ENCODE measurements around the gene FCRL2.

Gene FCRL2

DNA sequence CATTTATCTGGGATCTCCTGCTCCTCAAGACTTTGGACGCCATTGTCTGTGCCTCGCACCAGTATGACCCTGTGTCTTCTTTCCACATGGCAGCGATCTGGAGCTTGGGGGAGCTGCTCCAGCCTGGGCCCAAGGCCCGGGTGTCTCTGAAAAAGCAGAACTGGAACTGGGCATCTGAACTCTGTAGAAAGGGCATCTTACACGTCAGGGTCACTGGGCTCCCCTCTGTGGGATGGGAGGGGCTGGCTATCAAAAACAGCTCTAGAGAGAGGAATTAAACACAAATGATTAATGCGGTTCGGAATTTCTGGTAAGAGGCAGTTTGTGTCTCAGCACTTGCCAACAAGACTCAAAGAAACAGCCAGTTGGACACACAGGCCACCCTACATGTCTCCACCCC, 26.9 kb upstream of the FCRL2 start:
- H3K9me3 ChIP-seq (ENCODE audit: insufficient read depth, low read depth, low read length): no peaks in the 10 kb centered on the region
- H3F3A ChIP-seq (ENCODE audit: low read depth): no peaks in the 10 kb centered on the region
- H3K4me2 ChIP-seq (ENCODE audit: low read depth, low read length, poor library complexity, severe bottlenecking): no peak overlapping the region
- no peaks in the 10 kb centered on the region for H3K4me1 ChIP-seq (ENCODE audit: insufficient read depth, low read length, poor library complexity, severe bottlenecking)
- no peak overlapping the region for H3K4me3 ChIP-seq (ENCODE audit: low read length, poor library complexity, severe bottlenecking)
- H2AFZ ChIP-seq (ENCODE audit: low read length): no peak overlapping the region
- no peaks in the 10 kb centered on the region for H3K79me2 ChIP-seq (ENCODE audit: insufficient read depth, low read length)
- no peaks in the 10 kb centered on the region for H3K27me3 ChIP-seq (ENCODE audit: insufficient read depth, low read length, poor library complexity, severe bottlenecking)
- TF ChIP-seq EZH2phosphoT487 (IDR thresholded peaks at IDR 0.05; ENCODE audit: borderline replicate concordance): no peak
- TF ChIP-seq, protein P1, sequence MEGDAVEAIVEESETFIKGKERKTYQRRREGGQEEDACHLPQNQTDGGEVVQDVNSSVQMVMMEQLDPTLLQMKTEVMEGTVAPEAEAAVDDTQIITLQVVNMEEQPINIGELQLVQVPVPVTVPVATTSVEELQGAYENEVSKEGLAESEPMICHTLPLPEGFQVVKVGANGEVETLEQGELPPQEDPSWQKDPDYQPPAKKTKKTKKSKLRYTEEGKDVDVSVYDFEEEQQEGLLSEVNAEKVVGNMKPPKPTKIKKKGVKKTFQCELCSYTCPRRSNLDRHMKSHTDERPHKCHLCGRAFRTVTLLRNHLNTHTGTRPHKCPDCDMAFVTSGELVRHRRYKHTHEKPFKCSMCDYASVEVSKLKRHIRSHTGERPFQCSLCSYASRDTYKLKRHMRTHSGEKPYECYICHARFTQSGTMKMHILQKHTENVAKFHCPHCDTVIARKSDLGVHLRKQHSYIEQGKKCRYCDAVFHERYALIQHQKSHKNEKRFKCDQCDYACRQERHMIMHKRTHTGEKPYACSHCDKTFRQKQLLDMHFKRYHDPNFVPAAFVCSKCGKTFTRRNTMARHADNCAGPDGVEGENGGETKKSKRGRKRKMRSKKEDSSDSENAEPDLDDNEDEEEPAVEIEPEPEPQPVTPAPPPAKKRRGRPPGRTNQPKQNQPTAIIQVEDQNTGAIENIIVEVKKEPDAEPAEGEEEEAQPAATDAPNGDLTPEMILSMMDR (conservative IDR thresholded peaks at IDR 0.05; ENCODE audit: low read length): no peak
- H3K36me3 ChIP-seq (ENCODE audit: insufficient read depth, low read length): no peaks in the 10 kb centered on the region
- no peak overlapping the region for H3K9ac ChIP-seq (ENCODE audit: low read depth, low read length, poor library complexity, severe bottlenecking)
- H4K20me1 ChIP-seq (ENCODE audit: insufficient read depth, low read length, poor library complexity, severe bottlenecking): no peaks in the 10 kb centered on the region
- no peaks in the 10 kb centered on the region for H3K9me2 ChIP-seq (replicated peaks; ENCODE audit: low read depth, low read length)

DNA sequence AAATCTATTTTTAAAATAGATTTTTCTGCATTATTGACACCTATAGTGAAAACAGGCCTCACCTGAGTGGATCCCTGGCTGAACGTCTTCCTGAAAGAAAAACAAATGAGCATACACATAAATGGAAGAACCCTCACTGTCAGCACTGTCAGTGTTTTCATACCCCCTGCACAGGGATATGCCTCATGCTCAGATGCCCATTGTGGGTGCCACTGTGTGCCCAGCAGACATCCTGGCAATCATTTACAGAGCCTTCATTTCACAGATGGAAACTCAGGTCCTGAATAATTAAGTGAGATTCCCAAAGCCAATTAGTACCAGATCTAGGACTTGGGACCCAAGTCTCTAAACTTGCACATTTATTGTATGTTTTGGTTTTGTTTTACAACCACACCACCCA, 23.1 kb upstream of the FCRL2 start:
- no peaks in the 10 kb centered on the region for H3K36me3 ChIP-seq (ENCODE audit: insufficient read depth, low read length)
- no peaks in the 10 kb centered on the region for H3K79me2 ChIP-seq (ENCODE audit: insufficient read depth, low read length)

DNA sequence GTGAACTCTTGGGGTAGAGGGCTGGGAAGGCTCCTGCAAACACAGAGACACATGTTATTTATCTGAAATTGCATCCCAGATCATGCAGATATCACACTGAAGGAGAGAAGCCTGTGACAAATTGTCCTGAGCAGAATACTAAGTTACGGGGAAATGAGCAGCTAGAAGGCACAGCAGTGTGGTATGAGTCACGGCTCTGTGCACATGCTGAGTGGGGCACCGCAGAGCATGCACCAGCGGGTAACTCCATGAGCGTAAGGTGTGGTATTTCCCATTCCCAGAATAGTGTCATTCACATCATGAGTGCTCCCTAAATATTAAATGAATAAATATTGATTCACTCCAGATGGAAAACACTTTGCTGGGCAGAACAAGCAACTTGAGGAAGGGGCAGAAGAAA, 21.3 kb upstream of the FCRL2 start:
- Histone ChIP-seq H3F3A (ENCODE audit: low read depth) (no peaks in the 10 kb centered on the region), H3K4me3 (ENCODE audit: low read length, poor library complexity, severe bottlenecking) (no peak overlapping the region), H3K36me3 (ENCODE audit: insufficient read depth, low read length) (no peaks in the 10 kb centered on the region), H2AFZ (ENCODE audit: low read length) (no peak overlapping the region), H3K4me1 (ENCODE audit: insufficient read depth, low read length, poor library complexity, severe bottlenecking) (no peaks in the 10 kb centered on the region), H4K20me1 (ENCODE audit: insufficient read depth, low read length, poor library complexity, severe bottlenecking) (no peaks in the 10 kb centered on the region), H3K4me2 (ENCODE audit: low read depth, low read length, poor library complexity, severe bottlenecking) (no peak overlapping the region), H3K9me3 (ENCODE audit: insufficient read depth, low read depth, low read length) (peaks cover 13% of the 10 kb centered on the region), H3K9me2 (replicated peaks; ENCODE audit: low read depth, low read length) (no peaks in the 10 kb centered on the region), H3K9ac (ENCODE audit: low read depth, low read length, poor library complexity, severe bottlenecking) (no peak overlapping the region), H3K79me2 (ENCODE audit: insufficient read depth, low read length) (no peaks in the 10 kb centered on the region), H3K27me3 (ENCODE audit: insufficient read depth, low read length, poor library complexity, severe bottlenecking) (no peaks in the 10 kb centered on the region)
- TF ChIP-seq, protein P1 (conservative IDR thresholded peaks at IDR 0.05; ENCODE audit: low read length): no peak
- no peak for TF ChIP-seq EZH2phosphoT487 (IDR thresholded peaks at IDR 0.05; ENCODE audit: borderline replicate concordance)

More for the DNA sequence above, 23.1 kb upstream of the FCRL2 start:
- no peaks in the 10 kb centered on the region for H3K4me1 ChIP-seq (ENCODE audit: insufficient read depth, low read length, poor library complexity, severe bottlenecking)
- H4K20me1 ChIP-seq (ENCODE audit: insufficient read depth, low read length, poor library complexity, severe bottlenecking): no peaks in the 10 kb centered on the region
- TF ChIP-seq EZH2phosphoT487 (IDR thresholded peaks at IDR 0.05; ENCODE audit: borderline replicate concordance): no peak
- TF ChIP-seq, protein P1 (conservative IDR thresholded peaks at IDR 0.05; ENCODE audit: low read length): no peak
- H3K4me3 ChIP-seq (ENCODE audit: low read length, poor library complexity, severe bottlenecking): no peak overlapping the region
- H3K9me3 ChIP-seq (ENCODE audit: insufficient read depth, low read depth, low read length): no peaks in the 10 kb centered on the region
- H3K9ac ChIP-seq (ENCODE audit: low read depth, low read length, poor library complexity, severe bottlenecking): no peak overlapping the region
- no peaks in the 10 kb centered on the region for H3K9me2 ChIP-seq (replicated peaks; ENCODE audit: low read depth, low read length)
- H3F3A ChIP-seq (ENCODE audit: low read depth): no peaks in the 10 kb centered on the region
- no peak overlapping the region for H2AFZ ChIP-seq (ENCODE audit: low read length)
- no peak overlapping the region for H3K4me2 ChIP-seq (ENCODE audit: low read depth, low read length, poor library complexity, severe bottlenecking)
- no peaks in the 10 kb centered on the region for H3K27me3 ChIP-seq (ENCODE audit: insufficient read depth, low read length, poor library complexity, severe bottlenecking)

Data from Loucy (cell line).